Sigmoid colon (tissue), 7 donors: Measurements from ENCODE around the gene VPS33A. TPM values are rescaled to one million over a fixed set of nuclear protein-coding genes. Genes with fewer than 3 reads are reported as not detected.

Experiments
- DNase-seq: peaks from one replicate; pipeline ENCODE4 v3.0.0-alpha.2; 2019
- H3K27ac ChIP-seq, 4 donors: fragments of 200-600 bp; sonication (generic); one replicate each; pipeline ENCODE4 v1.5.1; 2016 to 2019; ENCODE audit warnings: mild to moderate bottlenecking in 1 of 4
- H3K27me3 ChIP-seq, 3 donors: fragments of 200-600 bp; sonication (generic); one replicate each; pipeline ENCODE4 v1.5.1; 2019; ENCODE audit warnings: mild to moderate bottlenecking in 1 of 3
- H3K36me3 ChIP-seq, 4 donors: fragments of 200-600 bp; sonication (generic); one replicate each; pipeline ENCODE4 v1.5.1; 2016 to 2019
- H3K4me1 ChIP-seq, 4 donors: fragments of 200-600 bp; sonication (generic); one replicate each; pipeline ENCODE4 v1.5.1; 2017 to 2019
- H3K4me3 ChIP-seq, 4 donors: fragments of 200-600 bp; sonication (generic); one replicate each; pipeline ENCODE4 v1.5.1; 2017 to 2019; ENCODE audit warnings: mild to moderate bottlenecking in 2 of 4, moderate library complexity in 1 of 4
- H3K9me3 ChIP-seq, 4 donors: fragments of 200-600 bp in 3 of 4; sonication (generic) in 3 of 4; one replicate each; pipeline versions ENCODE4 v1.5.1 to v1.6.1; 2013 to 2019
- EP300 ChIP-seq, 4 donors: sonication (generic); formaldehyde crosslinking; IDR thresholded peaks; one replicate each; pipeline ENCODE4 v1.6.1; 2017; ENCODE audit warnings: antibody characterized with exemption in 4 of 4
- POLR2A ChIP-seq, 2 donors: fragments of 450-650 bp; IDR thresholded peaks; one replicate each; pipeline ENCODE4 v1.6.1; 2016; ENCODE audit warnings: antibody characterized with exemption in 2 of 2, mild to moderate bottlenecking in 2 of 2, moderate library complexity in 2 of 2
- POLR2AphosphoS5 ChIP-seq, 4 donors: sonication (generic); formaldehyde crosslinking; IDR thresholded peaks; one replicate each; pipeline ENCODE4 v1.6.1; 2017; ENCODE audit warnings: antibody characterized with exemption in 4 of 4
- WGBS, 2 donors: extraction: QIAGEN DNeasy Blood & Tissue Kit; methylation state at CpG; one replicate each; pipeline ENCODE4 v1.1.7; 2013; 5-methylcytosine and 5-hydroxymethylcytosine counted together
- intact Hi-C: fragments of 100-400 bp; cut with DNase I; formaldehyde crosslinking; loops from one replicate; pipeline ENCODE4 v1.15.1; 2023
- polyA plus RNA-seq, 3 donors: library from polyadenylated mRNA; stranded (reverse); fragments of 200-250 nt; gene quantifications; one replicate each; pipeline ENCODE4 v1.2.3, GENCODE V29; 2013
- total RNA-seq, 4 donors: library from RNA; depleted of rRNA; stranded (reverse); fragments of >200 nt; gene quantifications; one replicate each; pipeline ENCODE4 v1.1.0, GENCODE V29; 2016
- TF ChIP-seq, protein P1 (sequence below), 4 experiments: fragments of 450-650 bp in 3 of 4; fragments of 200-600 bp in 1 of 4; IDR thresholded peaks; one replicate each; pipeline ENCODE4 v1.5.1; 2016 to 2019; ENCODE audit warnings: antibody characterized with exemption in 4 of 4, mild to moderate bottlenecking in 3 of 4, moderate library complexity in 2 of 4
- donor health status: healthy with polysubstance abuse.
- donor health status: Bipolar disorder and iron deficiency.
- donor health status: healthy.

VPS33A gene
- total and polyA plus RNA-seq, 7 donors: 9.6 to 17.8 (median 15.1) TPM

DNA sequence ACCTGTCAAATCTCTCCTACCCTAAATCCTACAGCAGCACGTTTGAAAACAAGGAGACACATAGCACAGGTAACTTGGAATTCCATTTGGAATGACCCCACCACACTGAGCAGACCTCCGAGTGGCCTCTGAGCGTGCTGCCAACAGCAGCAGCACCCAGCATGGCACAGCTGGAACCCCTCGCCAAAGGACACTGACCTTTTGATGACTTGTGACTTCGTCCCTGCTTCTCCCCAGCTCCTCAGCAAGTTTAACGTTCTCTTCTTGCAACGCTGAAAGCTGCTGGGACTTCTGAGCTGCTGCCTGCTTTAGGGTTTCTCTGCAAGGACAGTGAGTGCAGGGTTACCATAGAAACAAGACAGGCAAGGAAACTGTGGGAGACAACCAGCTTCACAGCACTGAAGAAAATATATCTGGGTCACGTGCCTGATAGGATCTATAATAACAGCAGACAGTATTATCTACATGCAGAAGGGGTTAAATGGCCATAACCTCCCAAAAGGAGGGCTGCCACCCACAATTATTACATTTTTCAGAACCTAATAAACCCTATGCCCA, 43.3 kb upstream of the VPS33A start:
- TF ChIP-seq POLR2A (IDR thresholded peaks at IDR 0.05): no peak
- no peak for TF ChIP-seq EP300 (IDR thresholded peaks at IDR 0.05)
- TF ChIP-seq, protein P1, sequence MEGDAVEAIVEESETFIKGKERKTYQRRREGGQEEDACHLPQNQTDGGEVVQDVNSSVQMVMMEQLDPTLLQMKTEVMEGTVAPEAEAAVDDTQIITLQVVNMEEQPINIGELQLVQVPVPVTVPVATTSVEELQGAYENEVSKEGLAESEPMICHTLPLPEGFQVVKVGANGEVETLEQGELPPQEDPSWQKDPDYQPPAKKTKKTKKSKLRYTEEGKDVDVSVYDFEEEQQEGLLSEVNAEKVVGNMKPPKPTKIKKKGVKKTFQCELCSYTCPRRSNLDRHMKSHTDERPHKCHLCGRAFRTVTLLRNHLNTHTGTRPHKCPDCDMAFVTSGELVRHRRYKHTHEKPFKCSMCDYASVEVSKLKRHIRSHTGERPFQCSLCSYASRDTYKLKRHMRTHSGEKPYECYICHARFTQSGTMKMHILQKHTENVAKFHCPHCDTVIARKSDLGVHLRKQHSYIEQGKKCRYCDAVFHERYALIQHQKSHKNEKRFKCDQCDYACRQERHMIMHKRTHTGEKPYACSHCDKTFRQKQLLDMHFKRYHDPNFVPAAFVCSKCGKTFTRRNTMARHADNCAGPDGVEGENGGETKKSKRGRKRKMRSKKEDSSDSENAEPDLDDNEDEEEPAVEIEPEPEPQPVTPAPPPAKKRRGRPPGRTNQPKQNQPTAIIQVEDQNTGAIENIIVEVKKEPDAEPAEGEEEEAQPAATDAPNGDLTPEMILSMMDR (IDR thresholded peaks at IDR 0.05): no peak
- Histone ChIP-seq H3K27ac (no peak overlapping the region), H3K4me3 (no peak overlapping the region), H3K27me3 (no peaks in the 10 kb centered on the region), H3K36me3 (peaks cover 7 to 98% (median 56%) of the 10 kb centered on the region in 4 donors), H3K9me3 (no peaks in the 10 kb centered on the region), H3K4me1 (no peaks in the 10 kb centered on the region)
- WGBS, 2 donors: 86 to 87% methylated on average over 8 of the region's 8 CpGs
- DNase-seq: no peak
- intact Hi-C loops: no loop called here

DNA sequence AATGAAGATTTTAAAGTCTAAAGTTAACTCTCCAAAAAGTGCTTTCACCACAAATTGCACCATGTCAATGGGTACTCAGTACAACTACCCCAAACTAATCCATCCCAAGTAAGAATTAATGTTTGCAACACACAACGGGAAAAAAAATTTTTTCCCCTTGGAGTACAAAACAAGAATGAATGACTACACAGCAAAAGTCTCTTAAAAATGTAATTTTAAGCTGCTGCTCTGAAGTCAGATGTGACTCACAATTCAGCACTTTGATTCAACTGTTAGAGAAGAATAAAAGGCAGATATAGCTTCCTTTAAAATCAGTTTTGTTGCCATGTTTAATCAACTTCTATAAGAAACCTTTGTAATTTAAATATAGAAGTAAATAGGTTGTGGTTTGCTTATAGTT, 42.5 kb upstream of the VPS33A start:
- intact Hi-C loops: no loop called here
- WGBS, 2 donors: 96 to 99% methylated on average over 1 of the region's 1 CpG
- Histone ChIP-seq H3K36me3 (peaks cover 7 to 98% (median 58%) of the 10 kb centered on the region in 4 donors), H3K27me3 (no peaks in the 10 kb centered on the region), H3K27ac (no peak overlapping the region), H3K4me1 (no peaks in the 10 kb centered on the region), H3K9me3 (no peaks in the 10 kb centered on the region), H3K4me3 (no peak overlapping the region)
- DNase-seq: no peak
- TF ChIP-seq POLR2A (IDR thresholded peaks at IDR 0.05): no peak

GRCh38 chr12:122306407-122306806, 40.1 kb upstream of the VPS33A start:
- H3K4me3 ChIP-seq: no peak overlapping the region
- WGBS, 2 donors: 85 to 89% methylated on average over 4 of the region's 4 CpGs
- no peak overlapping the region for H3K27ac ChIP-seq
- H3K4me1 ChIP-seq: no peaks in the 10 kb centered on the region
- no peaks in the 10 kb centered on the region for H3K27me3 ChIP-seq
- TF ChIP-seq POLR2AphosphoS5 (IDR thresholded peaks at IDR 0.05): no peak
- no peak for TF ChIP-seq POLR2A (IDR thresholded peaks at IDR 0.05)
- TF ChIP-seq, protein P1 (IDR thresholded peaks at IDR 0.05): no peak
- no peak for TF ChIP-seq EP300 (IDR thresholded peaks at IDR 0.05)
- no peaks in the 10 kb centered on the region for H3K9me3 ChIP-seq
- peaks cover 7 to 98% (median 57%) of the 10 kb centered on the region in 4 donors for H3K36me3 ChIP-seq
- no peak for DNase-seq
- intact Hi-C loops: no loop called here

GRCh38 chr12:122304924-122305323, 38.6 kb upstream of the VPS33A start:
- 91 to 92% methylated on average over 1 of the region's 1 CpG for WGBS, 2 donors
- H3K36me3 ChIP-seq: peaks cover 7 to 90% (median 56%) of the 10 kb centered on the region in 4 donors

DNA sequence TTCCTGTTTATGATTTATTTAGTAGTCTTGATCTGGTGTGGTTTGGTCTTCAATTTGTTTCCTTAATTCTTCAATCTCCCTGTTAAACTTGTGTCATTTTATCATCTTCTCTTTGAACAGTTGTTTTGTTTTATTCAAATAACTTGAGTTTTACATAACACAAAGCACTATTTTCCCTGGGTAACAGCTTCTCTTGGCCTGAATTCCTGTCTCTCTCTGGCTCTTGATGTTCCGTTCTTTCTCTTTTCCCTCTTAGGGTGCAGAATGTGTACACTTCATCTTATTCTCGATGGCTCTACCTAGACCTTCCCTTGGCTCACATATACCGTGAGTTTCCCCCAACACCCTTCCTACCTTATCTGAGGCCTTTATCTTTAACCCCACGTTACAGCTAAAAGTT, 36.8 kb upstream of the VPS33A start:
- Histone ChIP-seq H3K4me3 (no peak overlapping the region), H3K36me3 (peaks cover 0 to 90% (median 48%) of the 10 kb centered on the region in 4 donors), H3K27me3 (no peaks in the 10 kb centered on the region), H3K9me3 (no peaks in the 10 kb centered on the region), H3K4me1 (no peaks in the 10 kb centered on the region), H3K27ac (no peak overlapping the region)
- intact Hi-C loops: loop anchor here (5.0 kb wide), 1 partner anchor 44 kb away; no protein-coding TSS in a partner anchor
- no peak for DNase-seq
- TF ChIP-seq EP300 (IDR thresholded peaks at IDR 0.05): no peak
- TF ChIP-seq, protein P1 (IDR thresholded peaks at IDR 0.05): no peak
- WGBS, 2 donors: 82% methylated on average over 4 of the region's 4 CpGs

More at GRCh38 chr12:122304924-122305323, 38.6 kb upstream of the VPS33A start:
- H3K9me3 ChIP-seq: no peaks in the 10 kb centered on the region
- H3K4me3 ChIP-seq: no peak overlapping the region
- TF ChIP-seq, protein P1 (IDR thresholded peaks at IDR 0.05): no peak
- no peak for TF ChIP-seq POLR2A (IDR thresholded peaks at IDR 0.05)
- TF ChIP-seq POLR2AphosphoS5 (IDR thresholded peaks at IDR 0.05): no peak
- TF ChIP-seq EP300 (IDR thresholded peaks at IDR 0.05): no peak
- H3K27me3 ChIP-seq: no peaks in the 10 kb centered on the region
- H3K27ac ChIP-seq: no peak overlapping the region
- intact Hi-C loops: loop anchor here (5.0 kb wide), 1 partner anchor 42 kb away; no protein-coding TSS in a partner anchor
- no peak for DNase-seq
- H3K4me1 ChIP-seq: no peaks in the 10 kb centered on the region
